Endodermal cell (in vitro differentiated cells): ENCODE measurements around the gene THAP7. TPM values are rescaled to one million over a fixed set of nuclear protein-coding genes. Genes with fewer than 3 reads are reported as not detected.

Experiments
- DNase-seq: peaks from one replicate; pipeline ENCODE4 v3.0.0-alpha.2; 2017
- H3K27ac ChIP-seq: 2 replicates; pipeline ENCODE4 v1.5.1; 2013; ENCODE audit warnings: mild to moderate bottlenecking, low read depth, low read length, moderate library complexity
- H3K27me3 ChIP-seq: 2 replicates; pipeline ENCODE4 v1.6.1; 2013; ENCODE audit warnings: mild to moderate bottlenecking, low read length, moderate library complexity; ENCODE audit not compliant: insufficient read depth, control insufficient read depth, poor library complexity, severe bottlenecking
- H3K36me3 ChIP-seq: 2 replicates; pipeline ENCODE4 v1.7.0; 2013; ENCODE audit warnings: mild to moderate bottlenecking, low read length, moderate library complexity; ENCODE audit not compliant: control insufficient read depth, insufficient read depth
- H3K4me1 ChIP-seq: one replicate; pipeline ENCODE4 v1.7.0; 2013; ENCODE audit warnings: low read length; ENCODE audit not compliant: control insufficient read depth, insufficient read depth
- H3K4me3 ChIP-seq: 2 replicates; pipeline ENCODE4 v1.5.1; 2013; ENCODE audit warnings: mild to moderate bottlenecking, low read length, moderate library complexity
- H3K9ac ChIP-seq: 2 replicates; pipeline ENCODE4 v1.6.1; 2013; ENCODE audit warnings: mild to moderate bottlenecking, low read length, moderate library complexity; ENCODE audit not compliant: poor library complexity, severe bottlenecking; ENCODE audit errors: extremely low read depth
- H3K9me3 ChIP-seq: 2 replicates; pipeline ENCODE4 v1.6.1; 2013; ENCODE audit warnings: mild to moderate bottlenecking, low read length, moderate library complexity; ENCODE audit not compliant: control insufficient read depth
- H3K27ac Mint-ChIP-seq: 2 replicates; pipeline ENCODE4 v1.8.0; 2020; ENCODE audit warnings: mixed read lengths
- H3K27me3 Mint-ChIP-seq: 2 replicates; pipeline ENCODE4 v1.8.0; 2021; ENCODE audit warnings: mild to moderate bottlenecking, mixed read lengths; ENCODE audit not compliant: insufficient read depth
- H3K36me3 Mint-ChIP-seq: 2 replicates; pipeline ENCODE4 v1.8.0; 2020; ENCODE audit warnings: low read depth, mixed read lengths
- H3K4me1 Mint-ChIP-seq: 2 replicates; pipeline ENCODE4 v1.8.0; 2020; ENCODE audit warnings: mixed read lengths
- H3K4me3 Mint-ChIP-seq: 2 replicates; pipeline ENCODE4 v1.8.0; 2020; ENCODE audit warnings: mild to moderate bottlenecking, moderate library complexity, mixed read lengths
- H3K9me3 Mint-ChIP-seq: 2 replicates; pipeline ENCODE4 v1.8.0; 2020; ENCODE audit warnings: mild to moderate bottlenecking, mixed read lengths
- WGBS, 2 experiments: methylation state at CpG; one replicate each; pipeline versions ENCODE4 v1.1.5 to v1.1.7; 2013; ENCODE audit warnings: missing lambda C conversion rate in 2 of 2, mixed read lengths in 1 of 2; ENCODE audit not compliant: insufficient coverage in 1 of 2, insufficient read length in 1 of 2; 5-methylcytosine and 5-hydroxymethylcytosine counted together
- total RNA-seq, 2 donors: library from RNA; stranded (reverse); fragmentation: NEBNext Ultra II Directional in 1 of 2; extraction: Animal tissue kit (Norgen Biotek cat#: 25700) in 1 of 2; gene quantifications; 2 replicates in 1 of 2; 3 replicates in 1 of 2; pipeline ENCODE4 v1.2.1, GENCODE V29; 2021
- TF ChIP-seq, protein P1 (sequence below): fragments of 200-600 bp; sonication (generic); conservative IDR thresholded peaks from 2 replicates; pipeline ENCODE4 v1.5.0; 2021; ENCODE audit warnings: antibody characterized with exemption, mild to moderate bottlenecking

THAP7 gene
- total RNA-seq, 2 donors from 2014 or later, result 16.6 to 19.6 TPM

DNA sequence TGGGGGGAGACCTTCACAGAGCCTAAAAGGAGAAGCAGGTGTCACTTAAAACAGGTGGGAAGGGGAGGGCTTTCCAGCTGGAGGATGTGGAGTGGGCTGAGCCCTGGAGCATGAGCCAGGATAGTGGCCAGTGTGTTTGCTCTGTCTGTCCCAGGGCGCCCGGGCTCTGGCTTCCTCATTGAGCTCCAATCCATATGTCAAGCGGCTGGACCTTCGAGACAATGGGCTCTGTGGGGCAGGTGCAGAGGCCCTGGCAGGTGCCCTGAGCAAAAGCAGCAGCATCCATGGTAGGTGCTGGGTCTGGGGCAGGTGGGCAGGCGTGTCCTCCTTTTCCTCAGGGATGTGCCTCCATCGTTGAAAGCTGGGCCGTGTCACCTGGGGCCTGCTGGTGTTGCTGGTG is 45.8 kb upstream of the THAP7 start:
- H3K4me1 Mint-ChIP-seq, result peaks cover 16% of the 10 kb centered on the region
- H3K4me3 ChIP-seq, result no peak overlapping the region
- no peaks in the 10 kb centered on the region for H3K9me3 Mint-ChIP-seq
- no peaks in the 10 kb centered on the region for H3K36me3 ChIP-seq
- 88 to 92% methylated on average over 4 to 7 of the region's 7 CpGs for WGBS, 2 experiments
- no peak overlapping the region for H3K4me3 Mint-ChIP-seq
- TF ChIP-seq, protein P1, sequence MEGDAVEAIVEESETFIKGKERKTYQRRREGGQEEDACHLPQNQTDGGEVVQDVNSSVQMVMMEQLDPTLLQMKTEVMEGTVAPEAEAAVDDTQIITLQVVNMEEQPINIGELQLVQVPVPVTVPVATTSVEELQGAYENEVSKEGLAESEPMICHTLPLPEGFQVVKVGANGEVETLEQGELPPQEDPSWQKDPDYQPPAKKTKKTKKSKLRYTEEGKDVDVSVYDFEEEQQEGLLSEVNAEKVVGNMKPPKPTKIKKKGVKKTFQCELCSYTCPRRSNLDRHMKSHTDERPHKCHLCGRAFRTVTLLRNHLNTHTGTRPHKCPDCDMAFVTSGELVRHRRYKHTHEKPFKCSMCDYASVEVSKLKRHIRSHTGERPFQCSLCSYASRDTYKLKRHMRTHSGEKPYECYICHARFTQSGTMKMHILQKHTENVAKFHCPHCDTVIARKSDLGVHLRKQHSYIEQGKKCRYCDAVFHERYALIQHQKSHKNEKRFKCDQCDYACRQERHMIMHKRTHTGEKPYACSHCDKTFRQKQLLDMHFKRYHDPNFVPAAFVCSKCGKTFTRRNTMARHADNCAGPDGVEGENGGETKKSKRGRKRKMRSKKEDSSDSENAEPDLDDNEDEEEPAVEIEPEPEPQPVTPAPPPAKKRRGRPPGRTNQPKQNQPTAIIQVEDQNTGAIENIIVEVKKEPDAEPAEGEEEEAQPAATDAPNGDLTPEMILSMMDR, result no peak
- no peak overlapping the region for H3K9ac ChIP-seq
- no peak overlapping the region for H3K27ac Mint-ChIP-seq
- H3K27me3 Mint-ChIP-seq, result peaks cover 19% of the 10 kb centered on the region
- no peaks in the 10 kb centered on the region for H3K9me3 ChIP-seq
- peaks cover 5% of the 10 kb centered on the region for H3K4me1 ChIP-seq
- no peak overlapping the region for H3K27ac ChIP-seq
- H3K36me3 Mint-ChIP-seq, result no peaks in the 10 kb centered on the region
- no peaks in the 10 kb centered on the region for H3K27me3 ChIP-seq
- DNase-seq, result no peak

DNA sequence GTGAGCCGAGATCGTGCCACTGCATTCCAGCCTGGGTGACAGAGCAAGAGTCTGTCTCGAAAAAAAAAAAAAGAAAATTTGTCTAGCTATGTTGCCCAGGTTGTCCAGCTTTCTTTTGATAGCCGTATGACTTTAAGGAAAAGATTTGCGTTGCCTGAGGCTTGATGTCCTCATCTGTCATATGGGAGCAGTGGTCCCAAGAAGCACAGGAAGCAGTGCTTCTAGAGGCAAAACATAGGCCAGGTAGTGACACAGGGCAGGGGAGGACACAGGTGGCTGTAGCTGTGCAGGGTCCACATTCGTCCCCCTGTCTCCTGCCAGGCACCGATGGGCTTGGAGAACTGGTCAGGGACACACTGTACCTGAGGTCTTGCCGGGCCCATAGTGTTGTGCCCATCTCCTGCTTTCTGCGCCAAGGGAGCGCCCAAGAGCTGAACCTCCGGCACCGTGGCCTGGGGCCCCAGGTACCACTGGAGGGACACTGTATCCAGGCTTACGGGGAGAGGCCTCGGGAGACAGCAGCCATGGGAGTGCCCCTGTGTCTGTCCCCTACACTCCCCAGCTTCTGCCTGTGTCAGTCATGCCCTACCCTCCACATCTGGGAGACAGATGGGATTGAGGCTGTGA is 45.2 kb upstream of the THAP7 start:
- H3K9me3 Mint-ChIP-seq, result no peaks in the 10 kb centered on the region
- Histone ChIP-seq H3K4me3 (no peak overlapping the region), H3K9ac (no peak overlapping the region), H3K27ac (no peak overlapping the region), H3K36me3 (no peaks in the 10 kb centered on the region), H3K4me1 (peaks cover 5% of the 10 kb centered on the region), H3K9me3 (no peaks in the 10 kb centered on the region), H3K27me3 (no peaks in the 10 kb centered on the region)
- H3K36me3 Mint-ChIP-seq, result no peaks in the 10 kb centered on the region
- TF ChIP-seq, protein P1, result no peak
- DNase-seq, result no peak
- H3K27me3 Mint-ChIP-seq, result peaks cover 20% of the 10 kb centered on the region
- H3K4me3 Mint-ChIP-seq, result no peak overlapping the region
- H3K4me1 Mint-ChIP-seq, result peaks cover 14% of the 10 kb centered on the region
- WGBS, 2 experiments, result 92 to 93% methylated on average over 13 to 14 of the region's 14 CpGs
- no peak overlapping the region for H3K27ac Mint-ChIP-seq

GRCh38 chr22:21045585-21046294 is 43.8 kb upstream of the THAP7 start, which contains the start of gene LRRC74B:
Gene LRRC74B, plus strand, starts transcription at chr22:21045946. Its CDS starts 41 bp downstream, at chr22:21045987.
- H3K9me3 ChIP-seq, result no peaks in the 10 kb centered on the region
- H3K36me3 Mint-ChIP-seq, result no peaks in the 10 kb centered on the region
- 1% methylated on average over 27 to 47 of the region's 47 CpGs for WGBS, 2 experiments
- peak within 1 kb of the TSS; percentile 66 for H3K4me3 Mint-ChIP-seq
- TF ChIP-seq, protein P1, result no peak
- no peaks in the 10 kb centered on the region for H3K9me3 Mint-ChIP-seq
- H3K27ac Mint-ChIP-seq, result peak within 1 kb of the TSS; percentile 88
- H3K4me1 ChIP-seq, result peaks cover 5% of the 10 kb centered on the region
- H3K27me3 ChIP-seq, result no peaks in the 10 kb centered on the region
- H3K4me1 Mint-ChIP-seq, result peaks cover 7% of the 10 kb centered on the region
- peak within 1 kb of the TSS; percentile 85 for H3K4me3 ChIP-seq
- peaks cover 20% of the 10 kb centered on the region for H3K27me3 Mint-ChIP-seq
- peak within 1 kb of the TSS; percentile 78 for H3K9ac ChIP-seq
- peak within 1 kb of the TSS; percentile 73 for H3K27ac ChIP-seq
- peak; percentile 98 for DNase-seq
- no peaks in the 10 kb centered on the region for H3K36me3 ChIP-seq
